ENCODE measurements around the gene TAPBPL.
A peak's percentile ranks its signal among the peaks of the same experiment; 100 is the strongest.
"Not testable (repeated sequence)": the region's sequence is repeated elsewhere in the genome, so short reads cannot be mapped to it uniquely, and the experiment has no call there.

The TAPBPL gene

DNA sequence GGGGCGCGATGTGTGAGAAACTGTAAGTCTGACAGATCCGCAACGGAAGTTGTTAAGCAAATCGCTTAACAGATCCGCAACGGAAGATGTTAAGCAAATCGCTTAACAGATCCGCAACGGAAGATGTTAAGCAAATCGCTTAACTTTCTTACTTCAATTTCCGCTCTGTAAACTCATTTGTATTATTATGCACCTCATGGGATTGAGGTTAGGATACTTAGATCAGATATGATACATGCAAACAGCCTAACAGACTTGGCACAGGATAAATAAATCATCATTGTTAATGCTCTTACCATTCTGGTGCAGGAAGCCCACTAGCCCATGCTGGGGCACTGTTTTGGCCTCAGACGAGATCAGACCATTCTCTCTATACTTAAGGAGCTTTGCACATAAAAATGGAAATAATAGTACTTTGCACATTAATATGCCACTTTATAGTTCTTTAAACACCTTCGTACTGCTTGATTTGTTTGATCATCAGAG is 42.5 kb downstream of the TAPBPL start:
- no peak for DNase-seq

DNA sequence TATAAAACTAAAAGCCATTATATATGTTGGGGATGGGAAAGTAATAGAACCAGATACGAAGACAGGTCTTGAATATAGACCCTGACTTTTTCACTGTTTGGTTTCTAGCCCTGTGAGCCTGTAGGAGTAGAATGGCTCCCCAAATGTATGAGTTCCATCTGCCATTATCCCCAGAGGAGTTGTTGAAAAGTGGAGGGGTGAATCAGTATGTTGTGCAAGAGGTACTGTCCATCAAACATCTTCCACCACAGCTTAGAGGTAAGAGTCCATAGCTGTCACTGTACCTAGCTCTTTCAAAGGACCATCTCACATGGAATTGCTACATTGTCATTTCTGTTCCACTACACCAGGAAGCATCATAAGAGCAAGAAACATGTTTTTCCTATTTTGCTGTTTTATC is 43.1 kb downstream of the TAPBPL start:
- DNase-seq, result peak; percentile 11

DNA sequence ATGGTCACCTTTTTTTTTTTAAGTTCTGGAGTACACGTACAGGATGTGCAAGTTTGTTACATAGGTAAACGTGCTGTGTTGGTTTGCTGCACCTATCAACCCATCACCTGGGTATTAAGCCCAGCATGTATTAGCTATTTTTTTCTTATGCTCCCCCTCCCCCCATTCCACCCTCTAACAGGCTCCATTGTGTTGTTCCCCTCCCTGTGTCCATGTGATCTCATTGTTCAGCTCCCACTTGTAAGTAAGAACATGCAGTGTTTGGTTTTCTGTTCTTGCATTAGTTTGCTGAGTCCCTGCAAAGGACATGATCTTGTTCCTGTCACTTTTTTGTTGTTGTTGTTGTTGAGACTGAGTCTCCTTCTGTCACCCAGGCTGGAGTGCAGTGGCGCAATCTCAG is 45.4 kb downstream of the TAPBPL start:
- DNase-seq, result not testable (repeated sequence)

DNA sequence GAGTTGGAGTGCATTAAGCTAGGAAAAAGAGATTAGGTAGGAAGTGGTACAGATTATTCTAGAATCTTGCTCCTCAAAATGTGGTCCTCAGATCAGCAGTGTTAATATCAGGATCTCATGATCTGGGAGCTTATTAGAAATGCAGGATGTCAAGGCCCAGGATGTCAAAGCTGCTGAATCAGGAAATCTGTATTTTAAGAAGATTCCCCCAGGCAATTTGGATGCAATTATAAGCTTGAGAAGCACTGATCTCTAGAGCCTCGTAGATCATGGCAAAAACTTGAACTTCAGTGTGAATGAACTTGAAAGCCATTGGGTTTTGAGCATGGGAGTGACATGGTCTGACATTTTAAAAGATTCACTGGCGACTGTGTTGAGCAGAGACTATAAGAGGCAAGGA is 48.6 kb downstream of the TAPBPL start:
- DNase-seq, result no peak

DNA sequence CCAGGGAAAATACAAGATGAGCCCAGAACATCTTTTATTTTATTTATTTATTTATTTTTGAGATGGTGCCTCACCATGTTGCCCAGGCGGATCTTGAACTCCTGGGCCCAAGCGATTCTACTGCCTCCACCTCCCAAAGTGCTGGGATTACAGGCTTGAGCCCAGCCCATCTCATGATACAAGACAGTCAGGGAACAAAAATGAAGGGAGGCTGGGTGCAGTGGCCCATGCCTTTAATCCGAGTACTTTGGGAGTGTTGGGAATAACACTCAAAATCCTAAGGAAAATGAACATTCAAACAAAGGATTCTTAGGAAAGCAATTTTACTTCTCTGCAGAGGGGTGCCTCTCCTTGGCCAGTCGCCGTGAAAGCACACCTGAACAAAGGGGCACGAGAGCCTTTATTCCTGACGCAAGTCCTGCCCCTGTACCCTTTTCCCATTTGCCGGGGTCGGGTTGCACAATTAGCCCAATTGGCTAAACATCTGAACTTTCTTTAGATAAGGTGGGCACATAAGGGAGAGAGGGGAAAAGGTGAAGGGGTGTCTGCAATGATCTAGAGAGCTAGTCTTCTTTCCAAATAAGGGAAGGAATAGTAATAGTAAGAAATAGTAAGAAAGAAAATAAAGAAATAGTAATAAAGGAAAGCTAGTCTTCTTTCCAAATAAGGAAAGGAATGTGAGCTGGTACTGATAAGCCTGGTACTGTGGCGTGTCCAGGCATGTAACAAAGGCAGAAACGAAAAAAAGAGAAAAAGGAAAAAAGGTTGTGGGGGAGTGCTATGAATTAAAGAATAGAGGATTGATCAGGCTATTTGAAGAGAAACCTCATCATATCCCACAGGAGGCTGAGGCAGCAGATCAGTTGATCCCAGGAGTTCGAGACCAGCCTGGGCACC is 55.5 kb downstream of the TAPBPL start:
- DNase-seq, result no peak

DNA sequence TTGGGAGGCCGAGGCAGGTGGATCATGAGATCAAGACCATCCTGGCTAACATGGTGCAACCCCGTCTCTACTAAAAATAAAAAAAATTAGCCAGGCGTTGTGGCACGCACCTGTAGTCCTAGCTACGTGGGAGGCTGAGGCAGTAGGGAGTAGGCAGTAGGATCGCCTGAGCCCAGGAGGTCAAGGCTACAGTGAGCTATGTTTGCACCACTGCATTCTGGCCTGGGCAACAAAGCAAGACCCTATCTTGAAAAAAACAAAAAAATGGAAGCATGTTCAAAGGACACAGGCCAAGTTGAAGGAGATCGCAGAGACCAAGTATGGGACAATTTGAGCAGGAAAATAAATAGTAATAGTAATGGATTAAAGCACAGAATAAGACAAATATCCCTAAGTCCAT is 56.2 kb downstream of the TAPBPL start:
- no peak for DNase-seq

All from activated CD4-positive, alpha-beta T cell treated with anti-CD3 and anti-CD28 coated beads, Interleukin-10, Interleukin-2, amounts not matched to agents 100 ng/mL and 50 ng/mL, durations not matched to agents 16 hours and 8 hours (primary cell).